HepG2 (cell line): ENCODE measurements around the gene ITIH1.

Experiments used
- EP300 ChIP-seq, 3 experiments: sonication (generic) in 1 of 3; formaldehyde crosslinking in 1 of 3; IDR thresholded peaks; 2 replicates each; pipeline versions ENCODE4 v1.5.1 to v1.6.1; 2011 to 2020; ENCODE audit warnings: low read depth in 2 of 3, low read length in 2 of 3, borderline replicate concordance in 1 of 3, improper control_type of control experiment in 1 of 3, mild to moderate bottlenecking in 1 of 3, missing genetic modification reagents in 1 of 3, moderate library complexity in 1 of 3
- MATR3 ChIP-seq: sonication (generic); formaldehyde crosslinking; IDR thresholded peaks from 2 replicates; pipeline ENCODE4 v1.4.0; 2020; ENCODE audit warnings: missing genetic modification reagents
- NFE2L2 ChIP-seq: fragments of 150-350 bp; IDR thresholded peaks from 2 replicates; pipeline ENCODE4 v1.6.1; 2014; ENCODE audit warnings: low read length
- POLR2AphosphoS5 ChIP-seq: IDR thresholded peaks from 2 replicates; pipeline ENCODE4 v1.6.1; 2012; ENCODE audit warnings: low read depth, low read length
- SNAI1 ChIP-seq: sonication (generic); formaldehyde crosslinking; IDR thresholded peaks from 2 replicates; pipeline ENCODE4 v1.5.0; 2020; ENCODE audit warnings: mild to moderate bottlenecking, missing genetic modification reagents, borderline replicate concordance
- TGIF2 ChIP-seq: IDR thresholded peaks from 2 replicates; pipeline ENCODE4 v1.6.1; 2016; ENCODE audit warnings: control low read depth, missing compliant biosample characterization
- ZNF124 ChIP-seq: sonication (generic); formaldehyde crosslinking; IDR thresholded peaks from 2 replicates; pipeline ENCODE4 v1.4.0; 2020; ENCODE audit warnings: missing genetic modification reagents
- ZSCAN29 ChIP-seq: sonication (generic); formaldehyde crosslinking; conservative IDR thresholded peaks from 2 replicates; pipeline ENCODE4 v1.4.0; 2020; ENCODE audit warnings: mild to moderate bottlenecking, missing genetic modification reagents
- TF ChIP-seq, protein P1 (sequence below): sonication (generic); formaldehyde crosslinking; IDR thresholded peaks from 2 replicates; pipeline ENCODE4 v1.5.0; 2020; ENCODE audit warnings: missing genetic modification reagents, mild to moderate bottlenecking, borderline replicate concordance
- TF ChIP-seq, protein P2 (sequence below): sonication (generic); formaldehyde crosslinking; IDR thresholded peaks from 2 replicates; pipeline ENCODE4 v1.9.0; 2021; ENCODE audit warnings: missing genetic modification reagents, mild to moderate bottlenecking, borderline replicate concordance
- TF ChIP-seq, protein P3 (sequence below): sonication (generic); formaldehyde crosslinking; IDR thresholded peaks from 2 replicates; pipeline ENCODE4 v1.5.0; 2020; ENCODE audit warnings: mild to moderate bottlenecking, missing genetic modification reagents, moderate library complexity
- TF ChIP-seq, protein P4 (sequence below): sonication (generic); formaldehyde crosslinking; IDR thresholded peaks from 2 replicates; pipeline ENCODE4 v1.4.0; 2020; ENCODE audit warnings: missing genetic modification reagents

DNA sequence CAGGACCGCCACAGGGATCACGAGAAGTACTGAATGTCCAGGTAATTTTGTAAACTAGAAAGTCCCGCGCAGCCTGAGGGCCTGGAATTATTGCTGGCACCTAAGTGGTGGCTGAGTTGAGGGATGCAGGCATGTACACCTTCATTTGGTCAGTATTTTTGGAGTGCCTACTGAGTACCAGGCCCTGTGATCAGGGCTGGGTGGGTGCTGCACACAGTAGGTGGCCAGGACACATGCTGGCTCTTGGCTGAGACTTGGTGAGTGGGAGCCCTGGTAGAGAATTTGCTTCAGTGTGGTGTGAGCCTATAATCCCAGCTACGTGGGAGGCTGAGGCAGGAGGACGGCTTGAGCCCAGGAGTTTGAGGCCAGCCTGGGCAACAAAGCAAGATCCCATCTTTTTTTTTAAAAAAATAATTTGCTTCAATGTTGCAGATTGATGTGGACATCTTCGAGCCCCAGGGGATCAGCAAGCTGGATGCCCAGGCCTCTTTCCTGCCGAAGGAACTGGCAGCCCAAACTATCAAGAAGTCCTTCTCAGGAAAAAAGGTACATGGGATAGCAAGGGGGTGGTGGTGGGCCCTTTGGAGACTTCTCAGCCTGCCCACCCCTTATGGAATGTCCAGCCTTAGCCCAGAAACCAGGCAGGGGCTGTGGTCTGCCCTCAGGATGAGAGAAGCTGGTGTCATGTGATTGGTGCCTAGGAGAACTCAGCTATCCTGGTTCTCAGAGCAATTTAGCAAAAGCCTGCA is 2.6 kb downstream of the ITIH1 start:
- TF ChIP-seq MATR3 (CRISPR knock-in tag) (no peak), NFE2L2 (no peak), ZNF124 (CRISPR knock-in tag) (no peak), ZSCAN29 (no peak), SNAI1 (CRISPR knock-in tag) (no peak), EP300 (IDR thresholded peaks at IDR 0.05; ENCODE audit: low read depth in 2 of 2, low read length in 2 of 2) (no peak), EP300 (CRISPR knock-in tag; IDR thresholded peaks at IDR 0.05; ENCODE audit: borderline replicate concordance) (no peak), TGIF2 (no peak), POLR2AphosphoS5 (no peak)
- TF ChIP-seq, protein P1, sequence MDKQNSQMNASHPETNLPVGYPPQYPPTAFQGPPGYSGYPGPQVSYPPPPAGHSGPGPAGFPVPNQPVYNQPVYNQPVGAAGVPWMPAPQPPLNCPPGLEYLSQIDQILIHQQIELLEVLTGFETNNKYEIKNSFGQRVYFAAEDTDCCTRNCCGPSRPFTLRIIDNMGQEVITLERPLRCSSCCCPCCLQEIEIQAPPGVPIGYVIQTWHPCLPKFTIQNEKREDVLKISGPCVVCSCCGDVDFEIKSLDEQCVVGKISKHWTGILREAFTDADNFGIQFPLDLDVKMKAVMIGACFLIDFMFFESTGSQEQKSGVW (CRISPR knock-in tag) = no peak
- TF ChIP-seq, protein P2, sequence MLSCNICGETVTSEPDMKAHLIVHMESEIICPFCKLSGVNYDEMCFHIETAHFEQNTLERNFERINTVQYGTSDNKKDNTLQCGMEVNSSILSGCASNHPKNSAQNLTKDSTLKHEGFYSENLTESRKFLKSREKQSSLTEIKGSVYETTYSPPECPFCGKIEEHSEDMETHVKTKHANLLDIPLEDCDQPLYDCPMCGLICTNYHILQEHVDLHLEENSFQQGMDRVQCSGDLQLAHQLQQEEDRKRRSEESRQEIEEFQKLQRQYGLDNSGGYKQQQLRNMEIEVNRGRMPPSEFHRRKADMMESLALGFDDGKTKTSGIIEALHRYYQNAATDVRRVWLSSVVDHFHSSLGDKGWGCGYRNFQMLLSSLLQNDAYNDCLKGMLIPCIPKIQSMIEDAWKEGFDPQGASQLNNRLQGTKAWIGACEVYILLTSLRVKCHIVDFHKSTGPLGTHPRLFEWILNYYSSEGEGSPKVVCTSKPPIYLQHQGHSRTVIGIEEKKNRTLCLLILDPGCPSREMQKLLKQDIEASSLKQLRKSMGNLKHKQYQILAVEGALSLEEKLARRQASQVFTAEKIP (CRISPR knock-in tag) = no peak
- TF ChIP-seq, protein P3, sequence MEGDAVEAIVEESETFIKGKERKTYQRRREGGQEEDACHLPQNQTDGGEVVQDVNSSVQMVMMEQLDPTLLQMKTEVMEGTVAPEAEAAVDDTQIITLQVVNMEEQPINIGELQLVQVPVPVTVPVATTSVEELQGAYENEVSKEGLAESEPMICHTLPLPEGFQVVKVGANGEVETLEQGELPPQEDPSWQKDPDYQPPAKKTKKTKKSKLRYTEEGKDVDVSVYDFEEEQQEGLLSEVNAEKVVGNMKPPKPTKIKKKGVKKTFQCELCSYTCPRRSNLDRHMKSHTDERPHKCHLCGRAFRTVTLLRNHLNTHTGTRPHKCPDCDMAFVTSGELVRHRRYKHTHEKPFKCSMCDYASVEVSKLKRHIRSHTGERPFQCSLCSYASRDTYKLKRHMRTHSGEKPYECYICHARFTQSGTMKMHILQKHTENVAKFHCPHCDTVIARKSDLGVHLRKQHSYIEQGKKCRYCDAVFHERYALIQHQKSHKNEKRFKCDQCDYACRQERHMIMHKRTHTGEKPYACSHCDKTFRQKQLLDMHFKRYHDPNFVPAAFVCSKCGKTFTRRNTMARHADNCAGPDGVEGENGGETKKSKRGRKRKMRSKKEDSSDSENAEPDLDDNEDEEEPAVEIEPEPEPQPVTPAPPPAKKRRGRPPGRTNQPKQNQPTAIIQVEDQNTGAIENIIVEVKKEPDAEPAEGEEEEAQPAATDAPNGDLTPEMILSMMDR = no peak
- TF ChIP-seq, protein P4, sequence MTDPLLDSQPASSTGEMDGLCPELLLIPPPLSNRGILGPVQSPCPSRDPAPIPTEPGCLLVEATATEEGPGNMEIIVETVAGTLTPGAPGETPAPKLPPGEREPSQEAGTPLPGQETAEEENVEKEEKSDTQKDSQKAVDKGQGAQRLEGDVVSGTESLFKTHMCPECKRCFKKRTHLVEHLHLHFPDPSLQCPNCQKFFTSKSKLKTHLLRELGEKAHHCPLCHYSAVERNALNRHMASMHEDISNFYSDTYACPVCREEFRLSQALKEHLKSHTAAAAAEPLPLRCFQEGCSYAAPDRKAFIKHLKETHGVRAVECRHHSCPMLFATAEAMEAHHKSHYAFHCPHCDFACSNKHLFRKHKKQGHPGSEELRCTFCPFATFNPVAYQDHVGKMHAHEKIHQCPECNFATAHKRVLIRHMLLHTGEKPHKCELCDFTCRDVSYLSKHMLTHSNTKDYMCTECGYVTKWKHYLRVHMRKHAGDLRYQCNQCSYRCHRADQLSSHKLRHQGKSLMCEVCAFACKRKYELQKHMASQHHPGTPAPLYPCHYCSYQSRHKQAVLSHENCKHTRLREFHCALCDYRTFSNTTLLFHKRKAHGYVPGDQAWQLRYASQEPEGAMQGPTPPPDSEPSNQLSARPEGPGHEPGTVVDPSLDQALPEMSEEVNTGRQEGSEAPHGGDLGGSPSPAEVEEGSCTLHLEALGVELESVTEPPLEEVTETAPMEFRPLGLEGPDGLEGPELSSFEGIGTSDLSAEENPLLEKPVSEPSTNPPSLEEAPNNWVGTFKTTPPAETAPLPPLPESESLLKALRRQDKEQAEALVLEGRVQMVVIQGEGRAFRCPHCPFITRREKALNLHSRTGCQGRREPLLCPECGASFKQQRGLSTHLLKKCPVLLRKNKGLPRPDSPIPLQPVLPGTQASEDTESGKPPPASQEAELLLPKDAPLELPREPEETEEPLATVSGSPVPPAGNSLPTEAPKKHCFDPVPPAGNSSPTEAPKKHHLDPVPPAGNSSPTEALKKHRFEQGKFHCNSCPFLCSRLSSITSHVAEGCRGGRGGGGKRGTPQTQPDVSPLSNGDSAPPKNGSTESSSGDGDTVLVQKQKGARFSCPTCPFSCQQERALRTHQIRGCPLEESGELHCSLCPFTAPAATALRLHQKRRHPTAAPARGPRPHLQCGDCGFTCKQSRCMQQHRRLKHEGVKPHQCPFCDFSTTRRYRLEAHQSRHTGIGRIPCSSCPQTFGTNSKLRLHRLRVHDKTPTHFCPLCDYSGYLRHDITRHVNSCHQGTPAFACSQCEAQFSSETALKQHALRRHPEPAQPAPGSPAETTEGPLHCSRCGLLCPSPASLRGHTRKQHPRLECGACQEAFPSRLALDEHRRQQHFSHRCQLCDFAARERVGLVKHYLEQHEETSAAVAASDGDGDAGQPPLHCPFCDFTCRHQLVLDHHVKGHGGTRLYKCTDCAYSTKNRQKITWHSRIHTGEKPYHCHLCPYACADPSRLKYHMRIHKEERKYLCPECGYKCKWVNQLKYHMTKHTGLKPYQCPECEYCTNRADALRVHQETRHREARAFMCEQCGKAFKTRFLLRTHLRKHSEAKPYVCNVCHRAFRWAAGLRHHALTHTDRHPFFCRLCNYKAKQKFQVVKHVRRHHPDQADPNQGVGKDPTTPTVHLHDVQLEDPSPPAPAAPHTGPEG = no peak
